Osteoblast (primary cell): ENCODE results near the gene RACK1. TPM values are rescaled to one million over a fixed set of nuclear protein-coding genes. Genes with fewer than 3 reads are reported as not detected.

Experiments used
- DNase-seq: peaks from one replicate; pipeline ENCODE4 v3.0.0; 2011; ENCODE audit warnings: low spot score, mixed read lengths; ENCODE audit not compliant: insufficient read length; ENCODE audit errors: missing footprints
- H2AFZ ChIP-seq: 2 replicates; pipeline ENCODE4 v1.6.0; 2011; ENCODE audit warnings: mild to moderate bottlenecking, low read length
- H3K27ac ChIP-seq: 2 replicates; pipeline ENCODE4 v1.5.1; 2011; ENCODE audit warnings: mild to moderate bottlenecking, low read depth, low read length, moderate library complexity
- H3K27me3 ChIP-seq: 2 replicates; pipeline ENCODE4 v1.6.0; 2012; ENCODE audit warnings: mild to moderate bottlenecking, control low read depth, inconsistent platforms, low read length, moderate library complexity; ENCODE audit not compliant: insufficient read depth
- H3K36me3 ChIP-seq: 2 replicates; pipeline ENCODE4 v1.5.1; 2011; ENCODE audit warnings: mild to moderate bottlenecking, low read length, control low read depth, moderate library complexity; ENCODE audit not compliant: insufficient read depth
- H3K4me1 ChIP-seq: 2 replicates; pipeline ENCODE4 v1.5.1; 2011; ENCODE audit warnings: mild to moderate bottlenecking, low read length, control low read depth, moderate library complexity; ENCODE audit not compliant: insufficient read depth
- H3K4me2 ChIP-seq: 2 replicates; pipeline ENCODE4 v1.6.0; 2011; ENCODE audit warnings: mild to moderate bottlenecking, low read length; ENCODE audit not compliant: insufficient read depth
- H3K4me3 ChIP-seq: fragments of 200-600 bp; sonication (generic); 3 replicates; pipeline ENCODE4 v1.5.1; 2012; ENCODE audit warnings: mild to moderate bottlenecking, low read length, inconsistent platforms; ENCODE audit not compliant: insufficient read depth
- H3K79me2 ChIP-seq: 2 replicates; pipeline ENCODE4 v1.6.0; 2012; ENCODE audit warnings: mild to moderate bottlenecking, low read length, control low read depth, inconsistent platforms; ENCODE audit not compliant: insufficient read depth
- H3K9me3 ChIP-seq: 2 replicates; pipeline ENCODE4 v1.5.1; 2011; ENCODE audit warnings: low read depth, low read length, control low read depth
- H4K20me1 ChIP-seq: 2 replicates; pipeline ENCODE4 v1.6.0; 2012; ENCODE audit warnings: mild to moderate bottlenecking, low read length, control low read depth; ENCODE audit not compliant: insufficient read depth
- total RNA-seq: library from RNA; depleted of rRNA; stranded (reverse); fragments of >200 nt; gene quantifications from 2 replicates; pipeline ENCODE4 v1.2.3, GENCODE V29; 2012
- TF ChIP-seq, protein P1 (sequence below): IDR thresholded peaks from 2 replicates; pipeline ENCODE4 v1.5.1; 2011; ENCODE audit warnings: mild to moderate bottlenecking, low read depth, low read length, moderate library complexity; ENCODE audit errors: extremely low read depth

Gene RACK1
- total RNA-seq, 1 donor: 4,007 TPM

DNA sequence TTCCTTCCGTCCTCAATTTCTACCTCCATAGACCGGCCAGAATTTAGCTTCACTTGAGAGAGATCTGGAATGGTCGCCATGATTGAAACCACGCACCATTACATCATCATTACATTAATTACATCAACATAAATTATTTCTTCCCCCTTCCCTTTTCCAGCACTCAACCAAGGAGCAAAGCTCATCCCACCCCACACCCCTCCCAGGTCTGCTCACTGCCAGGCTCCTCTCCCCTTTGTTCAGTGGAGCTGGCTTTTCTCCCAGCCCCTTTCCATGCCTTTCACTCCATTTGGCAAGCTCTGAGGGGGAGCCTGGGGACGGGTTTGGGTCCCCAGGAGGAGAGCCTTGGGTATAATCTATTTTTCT is 8.4 kb downstream of the RACK1 start:
- no peak overlapping the region for H3K4me2 ChIP-seq
- H3K27me3 ChIP-seq: no peaks in the 10 kb centered on the region
- H3K4me3 ChIP-seq: no peak overlapping the region
- peaks cover 29% of the 10 kb centered on the region for H3K79me2 ChIP-seq
- H3K9me3 ChIP-seq: no peaks in the 10 kb centered on the region
- no peak for DNase-seq
- H3K36me3 ChIP-seq: peaks cover 80% of the 10 kb centered on the region
- no peak overlapping the region for H3K27ac ChIP-seq
- no peak overlapping the region for H2AFZ ChIP-seq
- TF ChIP-seq, protein P1, sequence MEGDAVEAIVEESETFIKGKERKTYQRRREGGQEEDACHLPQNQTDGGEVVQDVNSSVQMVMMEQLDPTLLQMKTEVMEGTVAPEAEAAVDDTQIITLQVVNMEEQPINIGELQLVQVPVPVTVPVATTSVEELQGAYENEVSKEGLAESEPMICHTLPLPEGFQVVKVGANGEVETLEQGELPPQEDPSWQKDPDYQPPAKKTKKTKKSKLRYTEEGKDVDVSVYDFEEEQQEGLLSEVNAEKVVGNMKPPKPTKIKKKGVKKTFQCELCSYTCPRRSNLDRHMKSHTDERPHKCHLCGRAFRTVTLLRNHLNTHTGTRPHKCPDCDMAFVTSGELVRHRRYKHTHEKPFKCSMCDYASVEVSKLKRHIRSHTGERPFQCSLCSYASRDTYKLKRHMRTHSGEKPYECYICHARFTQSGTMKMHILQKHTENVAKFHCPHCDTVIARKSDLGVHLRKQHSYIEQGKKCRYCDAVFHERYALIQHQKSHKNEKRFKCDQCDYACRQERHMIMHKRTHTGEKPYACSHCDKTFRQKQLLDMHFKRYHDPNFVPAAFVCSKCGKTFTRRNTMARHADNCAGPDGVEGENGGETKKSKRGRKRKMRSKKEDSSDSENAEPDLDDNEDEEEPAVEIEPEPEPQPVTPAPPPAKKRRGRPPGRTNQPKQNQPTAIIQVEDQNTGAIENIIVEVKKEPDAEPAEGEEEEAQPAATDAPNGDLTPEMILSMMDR: no peak
- H4K20me1 ChIP-seq: peaks cover 27% of the 10 kb centered on the region
- H3K4me1 ChIP-seq: no peaks in the 10 kb centered on the region

DNA sequence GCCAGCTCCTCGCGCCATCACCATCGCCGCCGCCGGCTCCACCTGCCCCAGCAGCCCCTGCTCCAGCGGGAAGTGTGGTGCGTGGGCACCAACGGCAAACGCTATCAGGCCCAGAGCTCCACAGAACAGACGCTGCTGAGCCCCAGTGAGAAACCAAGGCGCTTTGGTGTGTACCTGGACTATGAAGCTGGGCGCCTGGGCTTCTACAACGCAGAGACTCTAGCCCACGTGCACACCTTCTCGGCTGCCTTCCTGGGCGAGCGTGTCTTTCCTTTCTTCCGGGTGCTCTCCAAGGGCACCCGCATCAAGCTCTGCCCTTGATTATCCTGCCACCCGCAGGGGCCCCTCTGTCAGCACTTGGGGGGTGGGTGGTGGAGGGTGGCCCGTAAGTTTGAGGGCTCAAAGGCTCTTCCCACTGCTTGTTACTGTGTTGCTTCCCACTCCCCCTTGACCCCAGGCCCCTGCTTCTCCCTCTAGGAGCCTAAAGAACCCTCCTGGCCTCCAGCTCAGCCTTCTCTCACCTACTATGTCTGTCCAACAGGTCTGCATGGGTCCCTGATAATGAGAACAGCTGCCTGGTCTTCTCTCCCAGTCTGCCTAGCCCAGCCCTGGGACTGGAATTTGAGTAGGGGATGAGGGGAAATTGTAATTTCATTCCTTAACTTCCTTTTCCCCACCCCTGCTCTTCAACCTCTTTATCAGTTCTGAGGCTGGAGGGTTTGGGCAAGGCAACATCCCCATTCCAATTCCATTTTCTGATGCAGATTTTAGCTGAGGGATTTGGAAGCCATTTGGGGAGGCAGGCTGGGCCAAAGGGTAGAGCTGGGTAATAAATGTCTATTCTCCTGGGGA is 9.0 kb downstream of the RACK1 start:
- H4K20me1 ChIP-seq: peaks cover 25% of the 10 kb centered on the region
- TF ChIP-seq, protein P1: no peak
- H3K27ac ChIP-seq: no peak overlapping the region
- no peak overlapping the region for H3K4me3 ChIP-seq
- H3K36me3 ChIP-seq: peaks cover 75% of the 10 kb centered on the region
- no peaks in the 10 kb centered on the region for H3K27me3 ChIP-seq
- no peak overlapping the region for H2AFZ ChIP-seq
- H3K4me1 ChIP-seq: no peaks in the 10 kb centered on the region
- no peak for DNase-seq
- no peak overlapping the region for H3K4me2 ChIP-seq
- no peaks in the 10 kb centered on the region for H3K9me3 ChIP-seq
- peaks cover 26% of the 10 kb centered on the region for H3K79me2 ChIP-seq

DNA sequence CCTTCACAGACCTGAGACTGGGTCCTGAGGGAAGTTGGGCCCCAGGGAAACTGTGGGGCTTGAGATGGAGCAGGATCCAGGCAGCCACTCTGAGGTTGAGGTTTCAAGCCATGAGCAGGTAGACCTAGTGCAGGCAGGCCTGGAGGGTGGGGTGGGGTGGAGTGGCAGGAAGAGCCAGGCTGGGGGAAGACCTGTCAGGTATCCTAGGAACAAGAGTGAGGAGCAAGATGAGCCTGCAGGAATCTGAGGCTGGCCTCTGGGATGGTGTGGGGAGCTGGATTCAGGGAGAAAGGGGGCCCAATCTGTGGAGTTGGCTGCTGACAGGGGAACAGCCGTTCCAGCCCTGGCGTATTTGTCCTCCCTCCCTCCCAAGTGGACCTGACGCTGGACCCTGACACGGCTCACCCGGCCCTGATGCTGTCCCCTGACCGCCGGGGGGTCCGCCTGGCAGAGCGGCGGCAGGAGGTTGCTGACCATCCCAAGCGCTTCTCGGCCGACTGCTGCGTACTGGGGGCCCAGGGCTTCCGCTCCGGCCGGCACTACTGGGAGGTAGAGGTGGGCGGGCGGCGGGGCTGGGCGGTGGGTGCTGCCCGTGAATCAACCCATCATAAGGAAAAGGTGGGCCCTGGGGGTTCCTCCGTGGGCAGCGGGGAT is 9.8 kb downstream of the RACK1 start:
- TF ChIP-seq, protein P1: no peak
- peaks cover 17% of the 10 kb centered on the region for H4K20me1 ChIP-seq
- DNase-seq: no peak

More for the DNA sequence above, 9.8 kb downstream of the RACK1 start:
- Histone ChIP-seq H3K4me1 (no peaks in the 10 kb centered on the region), H3K27ac (no peak overlapping the region), H3K4me3 (no peak overlapping the region), H2AFZ (no peak overlapping the region), H3K27me3 (no peaks in the 10 kb centered on the region), H3K4me2 (no peak overlapping the region), H3K9me3 (no peaks in the 10 kb centered on the region), H3K36me3 (peaks cover 75% of the 10 kb centered on the region), H3K79me2 (peaks cover 26% of the 10 kb centered on the region)
